OCI-LY3 (cell line): ENCODE data around the gene RBM14.
"Not testable (repeated sequence)": the region's sequence is repeated elsewhere in the genome, so short reads cannot be mapped to it uniquely, and the experiment has no call there.

Experiments used
- CTCF ChIP-seq: fragments of 200-600, 300-600 bp; sonication (generic); IDR thresholded peaks from 2 replicates; pipeline ENCODE4 v1.5.1; 2014; ENCODE audit warnings: antibody characterized with exemption, low read length, low read depth
- EZH2phosphoT487 ChIP-seq: fragments of 200-600 bp; shearing (Covaris generic); IDR thresholded peaks from 2 replicates; pipeline ENCODE4 v1.6.1; 2018; ENCODE audit warnings: antibody characterized with exemption, mixed run types, low read depth

- TF ChIP-seq CTCF, EZH2phosphoT487: not testable (repeated sequence)
Observed at GRCh38 chr11:66606608-66607007, 9.8 kb upstream of the RBM14 start.
